ENCODE data around the gene TBC1D32. TPM values are rescaled to one million over a fixed set of nuclear protein-coding genes. Genes with fewer than 3 reads are reported as not detected.

The TBC1D32 gene
- total and polyA plus RNA-seq, 2 experiments from 2014 or later, result 4.7 to 9.0 TPM

- 44 to 54% methylated on average over 7 of the region's 7 CpGs for WGBS, 2 experiments (ENCODE audit: low coverage in 1 of 2, low lambda C conversion rate in 2 of 2, missing lambda C conversion rate in 2 of 2)
- no peaks in the 10 kb centered on the region for H3K9me3 ChIP-seq (ENCODE audit: low read depth)
Measured at GRCh38 chr6:121354764-121355163, 20.5 kb upstream of the TBC1D32 start.

GRCh38 chr6:121352941-121353340, 18.7 kb upstream of the TBC1D32 start:
- H2AFZ ChIP-seq, result no peak overlapping the region
- H4K20me1 ChIP-seq (ENCODE audit: insufficient read depth), result no peaks in the 10 kb centered on the region
- H3K9me3 ChIP-seq (ENCODE audit: low read depth), result no peaks in the 10 kb centered on the region
- H3K27ac ChIP-seq, result no peak overlapping the region
- H3K27me3 ChIP-seq (replicated peaks; ENCODE audit: insufficient read depth), result no peaks in the 10 kb centered on the region
- H3K4me3 ChIP-seq, result no peak overlapping the region
- DNase-seq, result no peak
- TF ChIP-seq EZH2 (IDR thresholded peaks at IDR 0.05; ENCODE audit: insufficient read depth, poor library complexity, severe bottlenecking) (no peak), EZH2phosphoT487 (IDR thresholded peaks at IDR 0.05; ENCODE audit: insufficient read depth, low read depth) (no peak)
- no peak overlapping the region for H3K9ac ChIP-seq
- no peaks in the 10 kb centered on the region for H3F3A ChIP-seq (ENCODE audit: insufficient read depth)
- 4% methylated on average over 1 of the region's 1 CpG for WGBS, 2 experiments (ENCODE audit: low coverage in 1 of 2, low lambda C conversion rate in 2 of 2, missing lambda C conversion rate in 2 of 2)
- in situ Hi-C loops (cut with MboI), result no loop called here
- H3K4me1 ChIP-seq (ENCODE audit: insufficient read depth), result no peaks in the 10 kb centered on the region
- H3K79me2 ChIP-seq (ENCODE audit: insufficient read depth), result no peaks in the 10 kb centered on the region
- no peak overlapping the region for H3K4me2 ChIP-seq (ENCODE audit: unreplicated experiment)
- H3K9me2 ChIP-seq (ENCODE audit: insufficient read depth), result no peaks in the 10 kb centered on the region
- H3K36me3 ChIP-seq (ENCODE audit: low read depth), result no peaks in the 10 kb centered on the region

More at GRCh38 chr6:121354764-121355163, 20.5 kb upstream of the TBC1D32 start:
- Histone ChIP-seq H3K9ac (no peak overlapping the region), H3K9me2 (ENCODE audit: insufficient read depth) (no peaks in the 10 kb centered on the region), H3K4me3 (no peak overlapping the region), H2AFZ (no peak overlapping the region), H3K27ac (no peak overlapping the region), H3K79me2 (ENCODE audit: insufficient read depth) (no peaks in the 10 kb centered on the region), H3K4me1 (ENCODE audit: insufficient read depth) (no peaks in the 10 kb centered on the region), H3F3A (ENCODE audit: insufficient read depth) (no peaks in the 10 kb centered on the region), H3K4me2 (ENCODE audit: unreplicated experiment) (no peak overlapping the region), H3K36me3 (ENCODE audit: low read depth) (no peaks in the 10 kb centered on the region), H4K20me1 (ENCODE audit: insufficient read depth) (no peaks in the 10 kb centered on the region), H3K27me3 (replicated peaks; ENCODE audit: insufficient read depth) (no peaks in the 10 kb centered on the region)
- peak; percentile 36 for DNase-seq
- in situ Hi-C loops (cut with MboI), result no loop called here
- TF ChIP-seq EZH2 (IDR thresholded peaks at IDR 0.05; ENCODE audit: insufficient read depth, poor library complexity, severe bottlenecking) (no peak), EZH2phosphoT487 (IDR thresholded peaks at IDR 0.05; ENCODE audit: insufficient read depth, low read depth) (no peak)

GRCh38 chr6:121351916-121352315, 17.6 kb upstream of the TBC1D32 start:
- 54 to 64% methylated on average over 1 of the region's 1 CpG for WGBS, 2 experiments (ENCODE audit: low coverage in 1 of 2, low lambda C conversion rate in 2 of 2, missing lambda C conversion rate in 2 of 2)
- in situ Hi-C loops (cut with MboI), result no loop called here
- H3K4me1 ChIP-seq (ENCODE audit: insufficient read depth), result no peaks in the 10 kb centered on the region
- H3K9ac ChIP-seq, result no peak overlapping the region
- no peak for TF ChIP-seq EZH2phosphoT487 (IDR thresholded peaks at IDR 0.05; ENCODE audit: insufficient read depth, low read depth)
- TF ChIP-seq EZH2 (IDR thresholded peaks at IDR 0.05; ENCODE audit: insufficient read depth, poor library complexity, severe bottlenecking), result no peak
- no peak overlapping the region for H2AFZ ChIP-seq
- no peaks in the 10 kb centered on the region for H3K9me2 ChIP-seq (ENCODE audit: insufficient read depth)
- no peak for DNase-seq
- no peaks in the 10 kb centered on the region for H3K79me2 ChIP-seq (ENCODE audit: insufficient read depth)
- no peaks in the 10 kb centered on the region for H3K9me3 ChIP-seq (ENCODE audit: low read depth)
- H3K4me3 ChIP-seq, result no peak overlapping the region
- H4K20me1 ChIP-seq (ENCODE audit: insufficient read depth), result no peaks in the 10 kb centered on the region
- no peaks in the 10 kb centered on the region for H3K36me3 ChIP-seq (ENCODE audit: low read depth)
- no peaks in the 10 kb centered on the region for H3F3A ChIP-seq (ENCODE audit: insufficient read depth)
- H3K4me2 ChIP-seq (ENCODE audit: unreplicated experiment), result no peak overlapping the region
- no peaks in the 10 kb centered on the region for H3K27me3 ChIP-seq (replicated peaks; ENCODE audit: insufficient read depth)
- H3K27ac ChIP-seq, result no peak overlapping the region

- Histone ChIP-seq H3K36me3 (ENCODE audit: low read depth) (no peaks in the 10 kb centered on the region), H3K4me2 (ENCODE audit: unreplicated experiment) (no peak overlapping the region), H3K4me3 (no peak overlapping the region), H4K20me1 (ENCODE audit: insufficient read depth) (no peaks in the 10 kb centered on the region), H3K27ac (no peak overlapping the region), H2AFZ (no peak overlapping the region), H3K9me3 (ENCODE audit: low read depth) (no peaks in the 10 kb centered on the region), H3K27me3 (replicated peaks; ENCODE audit: insufficient read depth) (no peaks in the 10 kb centered on the region), H3K4me1 (ENCODE audit: insufficient read depth) (no peaks in the 10 kb centered on the region), H3F3A (ENCODE audit: insufficient read depth) (no peaks in the 10 kb centered on the region), H3K9me2 (ENCODE audit: insufficient read depth) (no peaks in the 10 kb centered on the region), H3K79me2 (ENCODE audit: insufficient read depth) (no peaks in the 10 kb centered on the region), H3K9ac (no peak overlapping the region)
- TF ChIP-seq EZH2phosphoT487 (IDR thresholded peaks at IDR 0.05; ENCODE audit: insufficient read depth, low read depth), result no peak
- DNase-seq, result no peak
- in situ Hi-C loops (cut with MboI), result no loop called here
- WGBS, 2 experiments (ENCODE audit: low coverage in 1 of 2, low lambda C conversion rate in 2 of 2, missing lambda C conversion rate in 2 of 2), result 57 to 62% methylated on average over 1 of the region's 1 CpG
Measured at GRCh38 chr6:121349596-121349995, 15.3 kb upstream of the TBC1D32 start.

GRCh38 chr6:121347484-121347883, 13.2 kb upstream of the TBC1D32 start:
- Histone ChIP-seq H3F3A (ENCODE audit: insufficient read depth) (no peaks in the 10 kb centered on the region), H3K79me2 (ENCODE audit: insufficient read depth) (no peaks in the 10 kb centered on the region), H3K9me3 (ENCODE audit: low read depth) (no peaks in the 10 kb centered on the region), H3K27me3 (replicated peaks; ENCODE audit: insufficient read depth) (no peaks in the 10 kb centered on the region), H3K4me1 (ENCODE audit: insufficient read depth) (no peaks in the 10 kb centered on the region), H4K20me1 (ENCODE audit: insufficient read depth) (no peaks in the 10 kb centered on the region), H3K4me2 (ENCODE audit: unreplicated experiment) (no peak overlapping the region), H3K4me3 (no peak overlapping the region), H3K27ac (no peak overlapping the region), H3K9ac (no peak overlapping the region), H3K9me2 (ENCODE audit: insufficient read depth) (no peaks in the 10 kb centered on the region), H2AFZ (peak overlapping the region; percentile 45; the same call in 1 of the 2 replicates), H3K36me3 (ENCODE audit: low read depth) (no peaks in the 10 kb centered on the region)
- no peak for TF ChIP-seq EZH2 (IDR thresholded peaks at IDR 0.05; ENCODE audit: insufficient read depth, poor library complexity, severe bottlenecking)
- TF ChIP-seq EZH2phosphoT487 (IDR thresholded peaks at IDR 0.05; ENCODE audit: insufficient read depth, low read depth), result no peak
- DNase-seq, result no peak
- WGBS, 2 experiments (ENCODE audit: low coverage in 1 of 2, low lambda C conversion rate in 2 of 2, missing lambda C conversion rate in 2 of 2), result 57 to 58% methylated on average over 3 of the region's 3 CpGs
- in situ Hi-C loops (cut with MboI), result no loop called here

All from GM23248 (cell line).